GM23248 (cell line): ENCODE results near the gene CCDC18. TPM values are rescaled to one million over a fixed set of nuclear protein-coding genes. Genes with fewer than 3 reads are reported as not detected.
"Not testable (repeated sequence)": the region's sequence is repeated elsewhere in the genome, so short reads cannot be mapped to it uniquely, and the experiment has no call there.

ENCODE experiments used
- DNase-seq: peaks from one replicate; pipeline ENCODE4 v3.0.0-alpha.2; 2015
- H2AFZ ChIP-seq: fragments of 200-600 bp; sonication (generic); 2 replicates; pipeline ENCODE4 v1.6.1; 2016; ENCODE audit warnings: antibody characterized with exemption
- H3F3A ChIP-seq: fragments of 200-600 bp; sonication (generic); 2 replicates; pipeline ENCODE4 v1.6.1; 2016; ENCODE audit warnings: mild to moderate bottlenecking, antibody characterized with exemption, mixed run types; ENCODE audit not compliant: insufficient read depth
- H3K27ac ChIP-seq: fragments of 200-600 bp; sonication (generic); 2 replicates; pipeline ENCODE4 v1.5.1; 2016; ENCODE audit warnings: mild to moderate bottlenecking
- H3K27me3 ChIP-seq: fragments of 200-600 bp; sonication (generic); replicated peaks from 2 replicates; pipeline ENCODE4 v1.6.1; 2016; ENCODE audit warnings: mild to moderate bottlenecking; ENCODE audit not compliant: insufficient read depth
- H3K36me3 ChIP-seq: fragments of 200-600 bp; sonication (generic); 2 replicates; pipeline ENCODE4 v1.6.1; 2016; ENCODE audit warnings: low read depth, mild to moderate bottlenecking
- H3K4me1 ChIP-seq: fragments of 200-600 bp; sonication (generic); 2 replicates; pipeline ENCODE4 v1.6.1; 2016; ENCODE audit warnings: mild to moderate bottlenecking; ENCODE audit not compliant: insufficient read depth
- H3K4me2 ChIP-seq: fragments of 200-600 bp; sonication (generic); one replicate; pipeline ENCODE4 v1.6.1; 2016; ENCODE audit warnings: mild to moderate bottlenecking; ENCODE audit not compliant: unreplicated experiment
- H3K4me3 ChIP-seq: fragments of 200-600 bp; sonication (generic); 2 replicates; pipeline ENCODE4 v1.5.1; 2016; ENCODE audit warnings: mild to moderate bottlenecking
- H3K79me2 ChIP-seq: fragments of 200-600 bp; sonication (generic); 2 replicates; pipeline ENCODE4 v1.6.1; 2016; ENCODE audit warnings: mild to moderate bottlenecking; ENCODE audit not compliant: insufficient read depth
- H3K9ac ChIP-seq: fragments of 200-600 bp; sonication (generic); 2 replicates; pipeline ENCODE4 v1.6.1; 2016; ENCODE audit warnings: mild to moderate bottlenecking
- H3K9me2 ChIP-seq: fragments of 200-600 bp; sonication (generic); 2 replicates; pipeline ENCODE4 v1.6.1; 2016; ENCODE audit warnings: mixed run types, mild to moderate bottlenecking, moderate library complexity; ENCODE audit not compliant: insufficient read depth
- H3K9me3 ChIP-seq: fragments of 200-600 bp; sonication (generic); one replicate; pipeline ENCODE4 v1.6.1; 2017; ENCODE audit warnings: low read depth
- H4K20me1 ChIP-seq: fragments of 200-600 bp; sonication (generic); 2 replicates; pipeline ENCODE4 v1.6.0; 2016; ENCODE audit not compliant: insufficient read depth
- EZH2 ChIP-seq: fragments of 200-600 bp; sonication (generic); IDR thresholded peaks from 2 replicates; pipeline ENCODE4 v1.6.1; 2018; ENCODE audit warnings: antibody characterized with exemption, mild to moderate bottlenecking; ENCODE audit not compliant: insufficient read depth, poor library complexity, severe bottlenecking
- EZH2phosphoT487 ChIP-seq: fragments of 200-600 bp; sonication (generic); IDR thresholded peaks from 2 replicates; pipeline ENCODE4 v1.6.1; 2018; ENCODE audit warnings: antibody characterized with exemption, moderate library complexity, mild to moderate bottlenecking, low read depth; ENCODE audit not compliant: insufficient read depth
- WGBS, 2 experiments: methylation state at CpG; one replicate each; pipeline ENCODE4 v1.1.6; 2015 to 2017; ENCODE audit warnings: low lambda C conversion rate in 2 of 2, low coverage in 1 of 2; ENCODE audit errors: missing lambda C conversion rate in 2 of 2; 5-methylcytosine and 5-hydroxymethylcytosine counted together
- in situ Hi-C: fragments of 300-500 bp; cut with MboI; formaldehyde crosslinking; loops from 2 replicates; pipeline ENCODE4 v1.15.0; 2020
- polyA plus RNA-seq: library from polyadenylated mRNA; unstranded; fragments of >200 nt; fragmentation: Nextera tagmentation; extraction: Ambion mirVana; gene quantifications from 2 replicates; pipeline ENCODE4 v1.2.1, GENCODE V29; 2016
- total RNA-seq: library from RNA; depleted of rRNA; stranded (reverse); fragments of >200 nt; shearing (Covaris generic); gene quantifications from 2 replicates; pipeline ENCODE4 v1.2.3, GENCODE V29; 2014

Gene CCDC18
- total and polyA plus RNA-seq, 2 experiments from 2014 or later: 5.7 to 7.8 TPM

- peaks cover 8% of the 10 kb centered on the region for H3K4me1 ChIP-seq
- 60 to 72% methylated on average over 3 of the region's 3 CpGs for WGBS, 2 experiments
- H3K27me3 ChIP-seq: no peaks in the 10 kb centered on the region
- no peak overlapping the region for H3K4me3 ChIP-seq
- peak; percentile 15 for DNase-seq
- H3K4me2 ChIP-seq: no peak overlapping the region
- TF ChIP-seq EZH2: no peak
- TF ChIP-seq EZH2phosphoT487: no peak
- no peak overlapping the region for H3K27ac ChIP-seq
- peaks cover 51% of the 10 kb centered on the region for H3K36me3 ChIP-seq
- H3K79me2 ChIP-seq: peaks cover 85% of the 10 kb centered on the region
- H3K9ac ChIP-seq: no peak overlapping the region
- no peaks in the 10 kb centered on the region for H3K9me3 ChIP-seq
- H2AFZ ChIP-seq: no peak overlapping the region
- in situ Hi-C loops: no loop called here
- H3K9me2 ChIP-seq: no peaks in the 10 kb centered on the region
- H3F3A ChIP-seq: peaks cover 4% of the 10 kb centered on the region; the same call in 1 of the 2 replicates
- no peaks in the 10 kb centered on the region for H4K20me1 ChIP-seq
Observed at GRCh38 chr1:93155335-93155734, 25.2 kb upstream of the CCDC18 start.

- no peak for TF ChIP-seq EZH2phosphoT487
- TF ChIP-seq EZH2: no peak
- Histone ChIP-seq H3K9me3 (no peaks in the 10 kb centered on the region), H3K9me2 (no peaks in the 10 kb centered on the region), H3K4me2 (no peak overlapping the region), H3K4me1 (peaks cover 8% of the 10 kb centered on the region), H3K9ac (no peak overlapping the region), H2AFZ (no peak overlapping the region), H4K20me1 (no peaks in the 10 kb centered on the region), H3K36me3 (peaks cover 29% of the 10 kb centered on the region), H3F3A (no peaks in the 10 kb centered on the region), H3K27me3 (no peaks in the 10 kb centered on the region), H3K27ac (no peak overlapping the region), H3K4me3 (no peak overlapping the region), H3K79me2 (peaks cover 93% of the 10 kb centered on the region)
- in situ Hi-C loops: no loop called here
- WGBS, 2 experiments: 93 to 96% methylated on average over 2 of the region's 2 CpGs
- DNase-seq: no peak
Observed at GRCh38 chr1:93159337-93159736, 21.2 kb upstream of the CCDC18 start.

GRCh38 chr1:93163314-93163713, 17.2 kb upstream of the CCDC18 start:
- H3K9ac ChIP-seq, H3K4me1 ChIP-seq, DNase-seq, H3K9me2 ChIP-seq, H3K27me3 ChIP-seq, in situ Hi-C loops, H3K9me3 ChIP-seq, H2AFZ ChIP-seq, H3K4me2 ChIP-seq, H3K4me3 ChIP-seq, H3K27ac ChIP-seq, H3F3A ChIP-seq, H4K20me1 ChIP-seq: not testable (repeated sequence)
- 97 to 100% methylated on average over 8 of the region's 8 CpGs for WGBS, 2 experiments
- Histone ChIP-seq H3K79me2 (peaks cover 100% of the 10 kb centered on the region), H3K36me3 (peaks cover 14% of the 10 kb centered on the region)

GRCh38 chr1:93164816-93165215, 15.7 kb upstream of the CCDC18 start:
- H3K27ac ChIP-seq: no peak overlapping the region
- in situ Hi-C loops: no loop called here
- H3K36me3 ChIP-seq: peaks cover 11% of the 10 kb centered on the region; the same call in 1 of the 2 replicates

GRCh38 chr1:93165895-93166294, 14.6 kb upstream of the CCDC18 start:
- WGBS, 2 experiments: 100% methylated on average over 1 of the region's 1 CpG
- Histone ChIP-seq H3K79me2 (peaks cover 100% of the 10 kb centered on the region), H3K36me3 (peaks cover 11% of the 10 kb centered on the region; the same call in 1 of the 2 replicates), H4K20me1 (peaks cover 12% of the 10 kb centered on the region; the same call in 1 of the 2 replicates)
- DNase-seq, H3F3A ChIP-seq, H3K4me3 ChIP-seq, H2AFZ ChIP-seq, H3K9me2 ChIP-seq, H3K4me2 ChIP-seq, H3K9me3 ChIP-seq, H3K4me1 ChIP-seq, H3K27me3 ChIP-seq, H3K9ac ChIP-seq, in situ Hi-C loops, H3K27ac ChIP-seq: not testable (repeated sequence)

More at GRCh38 chr1:93164816-93165215, 15.7 kb upstream of the CCDC18 start:
- H3K4me1 ChIP-seq: no peaks in the 10 kb centered on the region
- no peak for DNase-seq
- no peaks in the 10 kb centered on the region for H3F3A ChIP-seq
- H3K9ac ChIP-seq: no peak overlapping the region
- H2AFZ ChIP-seq: no peak overlapping the region
- no peaks in the 10 kb centered on the region for H3K27me3 ChIP-seq
- H3K4me2 ChIP-seq: no peak overlapping the region
- H3K4me3 ChIP-seq: no peak overlapping the region
- TF ChIP-seq EZH2phosphoT487: no peak
- TF ChIP-seq EZH2: no peak
- WGBS, 2 experiments: 61 to 73% methylated on average over 2 of the region's 2 CpGs
- no peaks in the 10 kb centered on the region for H3K9me2 ChIP-seq
- no peaks in the 10 kb centered on the region for H3K9me3 ChIP-seq
- peaks cover 12% of the 10 kb centered on the region; the same call in 1 of the 2 replicates for H4K20me1 ChIP-seq
- H3K79me2 ChIP-seq: peaks cover 100% of the 10 kb centered on the region
